Esophagus muscularis mucosa (tissue), 3 donors: Measurements from ENCODE around the gene TAF9.

ENCODE experiments used
- CTCF ChIP-seq, 3 experiments: fragments of 200-600 bp in 2 of 3; fragments of 450-650 bp in 1 of 3; sonication (generic) in 2 of 3; IDR thresholded peaks; one replicate each; pipeline ENCODE4 v1.5.1; 2017 to 2019; ENCODE audit warnings: antibody characterized with exemption in 3 of 3, mild to moderate bottlenecking in 2 of 3, moderate library complexity in 1 of 3
- POLR2A ChIP-seq: fragments of 450-650 bp; IDR thresholded peaks from one replicate; pipeline ENCODE4 v1.6.1; 2017; ENCODE audit warnings: antibody characterized with exemption, moderate library complexity, mild to moderate bottlenecking, low read depth
- POLR2AphosphoS5 ChIP-seq, 2 donors: sonication (generic); formaldehyde crosslinking; IDR thresholded peaks; one replicate each; pipeline ENCODE4 v1.6.1; 2017; ENCODE audit warnings: antibody characterized with exemption in 2 of 2

DNA sequence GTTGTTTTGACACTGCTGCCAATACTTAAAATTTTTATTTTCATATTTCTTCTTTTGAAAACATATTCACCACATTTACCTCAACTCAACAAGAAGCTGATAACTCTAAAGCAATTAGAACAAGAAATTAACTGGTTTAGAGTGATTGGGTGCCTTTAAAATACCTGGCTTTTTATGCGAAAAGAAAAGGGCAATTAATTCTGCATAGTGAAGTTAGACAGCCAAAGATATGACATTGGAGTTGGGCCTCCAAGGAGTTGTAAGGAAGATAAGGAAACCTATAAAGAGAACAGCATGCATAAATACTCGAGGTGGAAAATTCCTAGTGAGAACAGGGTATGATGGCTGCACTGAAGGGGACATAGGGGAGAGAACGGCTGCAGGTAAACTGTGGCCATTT is 9.6 kb downstream of the TAF9 start:
- no peak for TF ChIP-seq CTCF (IDR thresholded peaks at IDR 0.05)
- no peak for TF ChIP-seq POLR2A
- no peak for TF ChIP-seq POLR2AphosphoS5 (IDR thresholded peaks at IDR 0.05)
